Esophagus squamous epithelium (tissue), 5 donors: ENCODE measurements around the gene DNAAF5. TPM values are rescaled to one million over a fixed set of nuclear protein-coding genes. Genes with fewer than 3 reads are reported as not detected.
"Not testable (repeated sequence)": the region's sequence is repeated elsewhere in the genome, so short reads cannot be mapped to it uniquely, and the experiment has no call there.

Source experiments
- DNase-seq: peaks from one replicate; lab custom pipeline; 2025; lab: John Stamatoyannopoulos, UW
- H3K27ac ChIP-seq, 4 donors: fragments of 200-600 bp; sonication (generic); one replicate each; pipeline ENCODE4 v1.5.1; 2016 to 2019; ENCODE audit warnings: mild to moderate bottlenecking in 1 of 4
- H3K27me3 ChIP-seq, 4 donors: fragments of 200-600 bp; sonication (generic); 1 replicate in 3 of 4; 2 replicates in 1 of 4; pipeline versions ENCODE4 v1.5.1 to v1.6.0; 2017 to 2021; ENCODE audit warnings: antibody characterized with exemption in 1 of 4
- H3K36me3 ChIP-seq, 3 donors: fragments of 200-600 bp; sonication (generic); one replicate each; pipeline ENCODE4 v1.5.1; 2016 to 2019
- H3K4me1 ChIP-seq, 3 donors: fragments of 200-600 bp; sonication (generic); one replicate each; pipeline ENCODE4 v1.5.1; 2017 to 2019
- H3K4me3 ChIP-seq, 4 donors: fragments of 200-600 bp; sonication (generic); 1 replicate in 3 of 4; 2 replicates in 1 of 4; pipeline ENCODE4 v1.5.1; 2016 to 2019; ENCODE audit warnings: mild to moderate bottlenecking in 2 of 4, moderate library complexity in 1 of 4
- H3K9me3 ChIP-seq, 3 donors: fragments of 200-600 bp; sonication (generic); one replicate each; pipeline ENCODE4 v1.5.1; 2016 to 2019
- CTCF ChIP-seq, 6 experiments: fragments of 450-650 bp in 4 of 6; fragments of 200-600 bp in 2 of 6; sonication (generic) in 2 of 6; IDR thresholded peaks; one replicate each; pipeline ENCODE4 v1.5.1; 2016 to 2019; ENCODE audit warnings: antibody characterized with exemption in 6 of 6, mild to moderate bottlenecking in 4 of 6, moderate library complexity in 4 of 6
- POLR2A ChIP-seq, 4 donors: fragments of 450-650 bp; IDR thresholded peaks; one replicate each; pipeline ENCODE4 v1.6.1; 2017; ENCODE audit warnings: antibody characterized with exemption in 4 of 4, mild to moderate bottlenecking in 4 of 4, moderate library complexity in 3 of 4
- WGBS, 2 donors: methylation state at CpG; one replicate each; pipeline ENCODE4 v1.1.5; 2018; 5-methylcytosine and 5-hydroxymethylcytosine counted together
- intact Hi-C: fragments of 100-400 bp; cut with DNase I; formaldehyde crosslinking; loops from one replicate; pipeline ENCODE4 v1.15.0; 2022
- total RNA-seq, 4 donors: library from RNA; depleted of rRNA; stranded (reverse); fragments of >200 nt; gene quantifications; one replicate each; pipeline ENCODE4 v1.1.0, GENCODE V29; 2016
- donor health status: DM: yes; HTN: yes; CAD: no.

Gene DNAAF5
- total RNA-seq, 4 donors from 2014 or later = 23.7 to 30.1 (median 28.2) TPM

- 98 to 100% methylated on average over 1 to 8 of the region's 17 CpGs for WGBS, 2 donors
- H3K27ac ChIP-seq = no peak overlapping the region
- intact Hi-C loops = no loop called here
- DNase-seq = no peak
- H3K36me3 ChIP-seq = peaks cover 13 to 57% (median 17%) of the 10 kb centered on the region in 3 donors
- H3K4me3 ChIP-seq = no peak overlapping the region
- no peaks in the 10 kb centered on the region for H3K9me3 ChIP-seq
- H3K4me1 ChIP-seq = peaks cover 0 to 19% (median 0%) of the 10 kb centered on the region in 3 donors
- TF ChIP-seq CTCF (IDR thresholded peaks at IDR 0.05) = no peak
- no peak for TF ChIP-seq POLR2A (IDR thresholded peaks at IDR 0.05)
- no peaks in the 10 kb centered on the region for H3K27me3 ChIP-seq
Measured at GRCh38 chr7:741191-741671, 14.7 kb downstream of the DNAAF5 start.

GRCh38 chr7:741850-742249, 15.4 kb downstream of the DNAAF5 start:
- peaks cover 0 to 19% (median 0%) of the 10 kb centered on the region in 3 donors for H3K4me1 ChIP-seq
- 88 to 96% methylated on average over 12 to 13 of the region's 15 CpGs for WGBS, 2 donors
- H3K27ac ChIP-seq = no peak overlapping the region
- H3K27me3 ChIP-seq = no peaks in the 10 kb centered on the region
- H3K4me3 ChIP-seq = no peak overlapping the region
- TF ChIP-seq POLR2A (IDR thresholded peaks at IDR 0.05) (no peak), CTCF (IDR thresholded peaks at IDR 0.05) (no peak)
- no peaks in the 10 kb centered on the region for H3K9me3 ChIP-seq
- H3K36me3 ChIP-seq = peaks cover 13 to 57% (median 17%) of the 10 kb centered on the region in 3 donors
- intact Hi-C loops = no loop called here
- DNase-seq = no peak

GRCh38 chr7:742791-743190, 16.3 kb downstream of the DNAAF5 start:
- no peak for DNase-seq
- 83% methylated on average over 7 of the region's 8 CpGs; no CpG with 5 or more reads in 1 of the 2 donors for WGBS, 2 donors
- Histone ChIP-seq H3K4me3 (no peak overlapping the region), H3K9me3 (no peaks in the 10 kb centered on the region), H3K27ac (peak overlapping the region in 2 of 4 donors; percentile 42 to 51), H3K4me1 (peaks cover 0 to 19% (median 0%) of the 10 kb centered on the region in 3 donors), H3K36me3 (peaks cover 13 to 57% (median 17%) of the 10 kb centered on the region in 3 donors), H3K27me3 (no peaks in the 10 kb centered on the region)
- intact Hi-C loops = no loop called here
- TF ChIP-seq CTCF (IDR thresholded peaks at IDR 0.05) = no peak
- no peak for TF ChIP-seq POLR2A (IDR thresholded peaks at IDR 0.05)

- H3K9me3 ChIP-seq, H3K4me3 ChIP-seq, DNase-seq, intact Hi-C loops, H3K27me3 ChIP-seq: not testable (repeated sequence)
- H3K36me3 ChIP-seq = peaks cover 13 to 55% (median 17%) of the 10 kb centered on the region in 3 donors
- WGBS, 2 donors = 45 to 62% methylated on average over 13 to 14 of the region's 14 CpGs
- peaks cover 0 to 19% (median 0%) of the 10 kb centered on the region in 3 donors for H3K4me1 ChIP-seq
- peak overlapping the region in 2 of 4 donors; percentile 42 to 51 for H3K27ac ChIP-seq
Measured at GRCh38 chr7:743341-744127, 17.0 kb downstream of the DNAAF5 start.

- H3K4me3 ChIP-seq, H3K27ac ChIP-seq, DNase-seq, H3K9me3 ChIP-seq, H3K27me3 ChIP-seq, intact Hi-C loops: not testable (repeated sequence)
- peaks cover 13 to 52% (median 17%) of the 10 kb centered on the region in 3 donors for H3K36me3 ChIP-seq
- peaks cover 0 to 19% (median 0%) of the 10 kb centered on the region in 3 donors for H3K4me1 ChIP-seq
- 81 to 95% methylated on average over 5 of the region's 5 CpGs for WGBS, 2 donors
Measured at GRCh38 chr7:744128-744520, 17.6 kb downstream of the DNAAF5 start.

- H3K27me3 ChIP-seq = no peaks in the 10 kb centered on the region
- DNase-seq = no peak
- H3K27ac ChIP-seq = no peak overlapping the region
- WGBS, 2 donors = 93 to 99% methylated on average over 11 to 17 of the region's 20 CpGs
- H3K36me3 ChIP-seq = peaks cover 12 to 50% (median 15%) of the 10 kb centered on the region in 3 donors
- H3K4me1 ChIP-seq = peaks cover 0 to 13% (median 0%) of the 10 kb centered on the region in 3 donors
- H3K9me3 ChIP-seq = no peaks in the 10 kb centered on the region
- TF ChIP-seq POLR2A (IDR thresholded peaks at IDR 0.05) = no peak
- TF ChIP-seq CTCF (IDR thresholded peaks at IDR 0.05) = no peak
- intact Hi-C loops = no loop called here
- H3K4me3 ChIP-seq = no peak overlapping the region
Measured at GRCh38 chr7:744854-745430, 18.4 kb downstream of the DNAAF5 start.
